PC-9 (cell line): ENCODE measurements around the gene NOTO. TPM values are rescaled to one million over a fixed set of nuclear protein-coding genes. Genes with fewer than 3 reads are reported as not detected.

Source experiments
- BruUV-seq: library from RNA; stranded (reverse); fragments of 400-500 nt; replicated peaks from 2 replicates; lab custom pipeline; 2021; lab: Mats Ljungman, UMichigan
- CTCF ChIA-PET: fragments of 300-600 bp; sonication (Branson Sonifier 250); formaldehyde crosslinking; loops from one replicate; lab custom pipeline; 2022; ENCODE audit warnings: antibody characterized with exemption; lab: Charles Lee
- POLR2A ChIA-PET: fragments of 300-600 bp; sonication (Branson Sonifier 250); formaldehyde crosslinking; loops from one replicate; lab custom pipeline; 2022; ENCODE audit warnings: antibody characterized with exemption; ENCODE audit not compliant: unreplicated experiment; lab: Charles Lee
- DNase-seq, 2 experiments: peaks; one replicate each; pipeline versions ENCODE4 v3.0.0 to v3.0.0-alpha.2; 2015 to 2022; ENCODE audit warnings: mixed read lengths in 1 of 2
- H2AFZ ChIP-seq: fragments of 200-600 bp; sonication (generic); 2 replicates; pipeline ENCODE4 v1.8.1; 2017; ENCODE audit warnings: antibody characterized with exemption
- H3F3A ChIP-seq: fragments of 200-600 bp; sonication (generic); 2 replicates; pipeline ENCODE4 v1.8.1; 2017; ENCODE audit warnings: antibody characterized with exemption, mild to moderate bottlenecking, low read depth; ENCODE audit not compliant: insufficient read depth
- H3K27ac ChIP-seq: fragments of 200-600 bp; sonication (generic); 2 replicates; pipeline ENCODE4 v1.6.1; 2016; ENCODE audit warnings: mixed run types
- H3K27me3 ChIP-seq: fragments of 200-600 bp; sonication (generic); 2 replicates; pipeline ENCODE4 v1.6.1; 2016; ENCODE audit warnings: low read depth, mixed run types; ENCODE audit not compliant: insufficient read depth
- H3K36me3 ChIP-seq: fragments of 200-600 bp; sonication (generic); 2 replicates; pipeline ENCODE4 v1.6.1; 2016; ENCODE audit warnings: low read depth, mixed run types
- H3K4me1 ChIP-seq: fragments of 200-600 bp; sonication (generic); replicated peaks from 2 replicates; pipeline ENCODE4 v1.6.1; 2016; ENCODE audit warnings: mixed run types; ENCODE audit not compliant: insufficient read depth
- H3K4me2 ChIP-seq: fragments of 200-600 bp; sonication (generic); 2 replicates; pipeline ENCODE4 v1.6.1; 2017; ENCODE audit warnings: mixed run types
- H3K4me3 ChIP-seq: fragments of 200-600 bp; sonication (generic); 2 replicates; pipeline ENCODE4 v1.6.1; 2016; ENCODE audit warnings: mixed run types
- H3K79me2 ChIP-seq: fragments of 200-600 bp; sonication (generic); 2 replicates; pipeline ENCODE4 v1.6.1; 2017; ENCODE audit warnings: low read depth, mixed run types
- H3K9me2 ChIP-seq: fragments of 200-600 bp; sonication (generic); 2 replicates; pipeline ENCODE4 v1.8.1; 2017; ENCODE audit warnings: mild to moderate bottlenecking; ENCODE audit not compliant: insufficient read depth
- H3K9me3 ChIP-seq: fragments of 200-600 bp; sonication (generic); 2 replicates; pipeline ENCODE4 v1.8.1; 2016; ENCODE audit warnings: low read depth; ENCODE audit not compliant: insufficient read depth
- H4K20me1 ChIP-seq: fragments of 200-600 bp; sonication (generic); 2 replicates; pipeline ENCODE4 v1.8.1; 2017; ENCODE audit not compliant: insufficient read depth
- EZH2 ChIP-seq: fragments of 200-600 bp; sonication (generic); IDR thresholded peaks from 2 replicates; pipeline ENCODE4 v1.8.0; 2017; ENCODE audit warnings: antibody characterized with exemption, low read depth
- intact Hi-C: fragments of 100-400 bp; cut with micrococcal nuclease; formaldehyde crosslinking; loops from one replicate; pipeline ENCODE4 v1.10.0; 2022; ENCODE audit not compliant: unreplicated experiment
- total RNA-seq: library from RNA; stranded (reverse); gene quantifications from 2 replicates; pipeline ENCODE4 v1.2.3, GENCODE V29; 2021
- TF ChIP-seq, protein P1 (sequence below): fragments of 200-600 bp; sonication (generic); conservative IDR thresholded peaks from 2 replicates; pipeline ENCODE4 v1.6.1; 2017; ENCODE audit warnings: mixed run types, antibody characterized with exemption, mild to moderate bottlenecking, moderate library complexity

NOTO gene
- total RNA-seq, 1 experiment from 2014 or later, result not detected

DNA sequence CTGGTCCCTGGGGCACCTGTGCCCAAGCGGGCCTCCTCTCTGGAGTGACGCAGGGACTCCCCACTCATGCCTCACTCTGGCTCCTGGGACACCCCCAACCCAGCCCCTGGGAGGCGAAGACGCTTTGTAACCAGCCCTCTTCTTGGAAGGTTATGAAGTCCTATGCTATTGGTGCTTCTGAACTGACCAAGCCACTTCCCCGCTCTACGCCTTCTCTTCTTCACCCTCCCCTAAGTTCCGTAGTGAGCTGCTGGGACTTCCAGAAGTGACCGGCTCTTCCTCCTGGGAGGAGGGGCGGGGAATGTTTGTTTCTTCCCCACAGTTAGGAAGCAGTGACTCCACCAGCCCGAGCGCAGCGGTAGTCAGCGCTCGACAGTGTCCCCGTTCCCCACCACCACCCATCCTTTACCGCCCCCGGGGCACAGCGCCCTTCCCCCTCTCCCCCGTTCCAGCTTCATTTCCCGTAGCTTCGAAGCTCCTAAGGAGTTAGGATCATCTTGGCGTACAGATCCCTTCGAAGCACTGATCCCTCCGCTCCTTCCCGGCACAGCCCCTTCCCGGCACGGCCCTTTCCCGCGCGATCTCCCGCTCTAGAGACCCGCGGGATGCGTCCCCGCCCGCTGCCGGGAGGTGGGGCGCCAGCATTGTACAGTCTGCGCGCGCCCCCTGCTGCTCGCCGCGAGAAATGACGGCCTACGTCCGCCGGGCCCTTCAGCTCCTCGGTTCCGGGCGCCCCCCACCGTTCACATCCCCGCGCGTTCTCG, 25.3 kb upstream of the NOTO start:
- Histone ChIP-seq H3F3A (peaks cover 4% of the 10 kb centered on the region; the same call in 1 of the 2 replicates), H3K9me2 (no peaks in the 10 kb centered on the region), H3K36me3 (no peaks in the 10 kb centered on the region), H3K4me3 (peak overlapping the region; percentile 61), H3K27ac (no peak overlapping the region), H3K27me3 (peaks cover 55% of the 10 kb centered on the region), H3K4me2 (peak overlapping the region; percentile 89), H4K20me1 (no peaks in the 10 kb centered on the region), H2AFZ (peak overlapping the region; percentile 86), H3K79me2 (no peaks in the 10 kb centered on the region), H3K4me1 (peaks cover 19% of the 10 kb centered on the region), H3K9me3 (no peaks in the 10 kb centered on the region)
- no TSS peak for BruUV-seq
- peak; percentile 63 to 83 for DNase-seq
- CTCF ChIA-PET, result interaction anchor here (0.5 to 2.5 kb wide), 13 partner anchors 35 to 1256 kb away, joined by 3 to 18 read pairs (median 8); no protein-coding TSS in a partner anchor
- intact Hi-C loops, result loop anchor here (1.0 to 5.0 kb wide), 3 partner anchors 35 to 285 kb away; no protein-coding TSS in a partner anchor
- POLR2A ChIA-PET, result interaction anchor here (0.5 to 0.6 kb wide), 2 partner anchors 87 to 183 kb away, joined by 3 read pairs; no protein-coding TSS in a partner anchor
- no peak for TF ChIP-seq EZH2
- TF ChIP-seq, protein P1, sequence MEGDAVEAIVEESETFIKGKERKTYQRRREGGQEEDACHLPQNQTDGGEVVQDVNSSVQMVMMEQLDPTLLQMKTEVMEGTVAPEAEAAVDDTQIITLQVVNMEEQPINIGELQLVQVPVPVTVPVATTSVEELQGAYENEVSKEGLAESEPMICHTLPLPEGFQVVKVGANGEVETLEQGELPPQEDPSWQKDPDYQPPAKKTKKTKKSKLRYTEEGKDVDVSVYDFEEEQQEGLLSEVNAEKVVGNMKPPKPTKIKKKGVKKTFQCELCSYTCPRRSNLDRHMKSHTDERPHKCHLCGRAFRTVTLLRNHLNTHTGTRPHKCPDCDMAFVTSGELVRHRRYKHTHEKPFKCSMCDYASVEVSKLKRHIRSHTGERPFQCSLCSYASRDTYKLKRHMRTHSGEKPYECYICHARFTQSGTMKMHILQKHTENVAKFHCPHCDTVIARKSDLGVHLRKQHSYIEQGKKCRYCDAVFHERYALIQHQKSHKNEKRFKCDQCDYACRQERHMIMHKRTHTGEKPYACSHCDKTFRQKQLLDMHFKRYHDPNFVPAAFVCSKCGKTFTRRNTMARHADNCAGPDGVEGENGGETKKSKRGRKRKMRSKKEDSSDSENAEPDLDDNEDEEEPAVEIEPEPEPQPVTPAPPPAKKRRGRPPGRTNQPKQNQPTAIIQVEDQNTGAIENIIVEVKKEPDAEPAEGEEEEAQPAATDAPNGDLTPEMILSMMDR, result peak; percentile 99

- H3K36me3 ChIP-seq, result no peaks in the 10 kb centered on the region
- H2AFZ ChIP-seq, result peak overlapping the region; percentile 86; the same call in 1 of the 2 replicates
- H3K4me2 ChIP-seq, result peak overlapping the region; percentile 89
- peaks cover 4% of the 10 kb centered on the region; the same call in 1 of the 2 replicates for H3F3A ChIP-seq
- H3K27ac ChIP-seq, result no peak overlapping the region
- no peaks in the 10 kb centered on the region for H3K9me3 ChIP-seq
- no TSS peak for BruUV-seq
- POLR2A ChIA-PET, result interaction anchor here (0.6 kb wide), 1 partner anchor 88 kb away, joined by 3 read pairs; no protein-coding TSS in a partner anchor
- H3K4me3 ChIP-seq, result peak overlapping the region; percentile 61; the same call in 1 of the 2 replicates
- H3K79me2 ChIP-seq, result no peaks in the 10 kb centered on the region
- H3K27me3 ChIP-seq, result peaks cover 62% of the 10 kb centered on the region
- intact Hi-C loops, result loop anchor here (1.0 to 5.0 kb wide), 3 partner anchors 35 to 285 kb away; no protein-coding TSS in a partner anchor
- CTCF ChIA-PET, result interaction anchor here (0.6 to 2.5 kb wide), 12 partner anchors 35 to 1256 kb away, joined by 3 to 18 read pairs (median 8); no protein-coding TSS in a partner anchor
- DNase-seq, result no peak
- no peak for TF ChIP-seq EZH2
- TF ChIP-seq, protein P1, result peak; percentile 53; the same call in 1 of the 2 replicates
- peaks cover 19% of the 10 kb centered on the region for H3K4me1 ChIP-seq
- H3K9me2 ChIP-seq, result no peaks in the 10 kb centered on the region
- H4K20me1 ChIP-seq, result no peaks in the 10 kb centered on the region
Measured at GRCh38 chr2:73177645-73178255, 24.6 kb upstream of the NOTO start.

DNA sequence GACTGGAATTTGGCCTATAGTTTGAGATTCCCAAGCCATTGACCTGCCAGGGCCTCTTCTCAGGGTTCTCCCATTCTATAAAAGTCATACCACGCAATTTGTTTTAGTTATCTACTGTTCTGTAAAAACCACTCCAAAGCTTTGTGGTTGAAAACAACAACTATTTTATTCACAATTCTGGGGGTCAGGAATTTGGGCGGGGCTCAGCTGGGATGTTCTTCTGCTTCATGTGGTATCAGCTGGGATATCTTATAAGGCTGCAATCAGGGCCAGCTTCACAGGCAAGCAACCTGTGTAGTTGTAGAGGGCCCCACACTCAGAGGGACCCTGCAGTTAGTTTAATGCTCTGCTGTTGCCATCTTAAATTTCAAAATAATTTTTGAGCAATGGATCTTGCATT, 16.4 kb upstream of the NOTO start:
- POLR2A ChIA-PET, result no interaction called here
- H3K27me3 ChIP-seq, result peaks cover 52% of the 10 kb centered on the region
- TF ChIP-seq, protein P1, result no peak
- no peak for TF ChIP-seq EZH2
- no peaks in the 10 kb centered on the region for H3K36me3 ChIP-seq
- intact Hi-C loops, result no loop called here
- no peak overlapping the region for H3K4me2 ChIP-seq
- H3K4me1 ChIP-seq, result no peaks in the 10 kb centered on the region
- no peak for DNase-seq
- BruUV-seq, result no TSS peak
- no peaks in the 10 kb centered on the region for H3K79me2 ChIP-seq
- H2AFZ ChIP-seq, result no peak overlapping the region
- no peaks in the 10 kb centered on the region for H3K9me2 ChIP-seq
- H3K27ac ChIP-seq, result no peak overlapping the region
- no peaks in the 10 kb centered on the region for H3K9me3 ChIP-seq
- H4K20me1 ChIP-seq, result no peaks in the 10 kb centered on the region
- H3K4me3 ChIP-seq, result no peak overlapping the region
- H3F3A ChIP-seq, result no peaks in the 10 kb centered on the region
- CTCF ChIA-PET, result no interaction called here
